Central memory CD4-positive, alpha-beta T cell (primary cell): ENCODE measurements around the gene KRT27.
A peak's percentile ranks its signal among the peaks of the same experiment; 100 is the strongest.
"Not testable (repeated sequence)": the region's sequence is repeated elsewhere in the genome, so short reads cannot be mapped to it uniquely, and the experiment has no call there.

Source experiments
- DNase-seq: peaks from one replicate; pipeline ENCODE4 v3.0.0; 2022
- total RNA-seq, 3 experiments: gene quantifications; one replicate each; lab custom pipeline; 2026; lab: John Stamatoyannopoulos, UW

Gene KRT27
- total RNA-seq, result 0 reads per million in 3 experiments

DNA sequence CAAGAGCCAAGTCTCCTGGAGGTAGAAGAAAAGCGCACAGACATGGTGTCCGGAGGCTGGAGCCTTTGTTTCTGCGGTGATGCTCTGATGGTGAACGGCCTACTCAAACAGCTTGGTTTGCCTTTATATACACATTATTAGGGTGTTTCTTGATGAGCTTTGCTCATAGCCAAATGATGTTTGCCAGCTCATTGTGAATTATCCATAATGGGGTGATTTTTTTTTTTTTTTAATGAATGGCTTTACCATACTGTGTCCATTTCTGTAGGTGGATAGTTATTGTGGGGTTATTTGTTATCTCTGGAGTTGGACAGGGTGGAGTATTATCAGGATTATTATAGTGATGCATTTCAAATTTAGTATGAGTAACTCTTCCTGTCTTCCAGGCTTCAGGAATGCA, at the start of gene KRT27:
KRT27 (minus strand) TSS at position 101 of the 400 bp plus-strand sequence; CDS start at position 44, 57 bp downstream.
- no peak for DNase-seq

GRCh38 chr17:40830085-40830776, 47.9 kb upstream of the KRT27 start:
- no peak for DNase-seq

DNA sequence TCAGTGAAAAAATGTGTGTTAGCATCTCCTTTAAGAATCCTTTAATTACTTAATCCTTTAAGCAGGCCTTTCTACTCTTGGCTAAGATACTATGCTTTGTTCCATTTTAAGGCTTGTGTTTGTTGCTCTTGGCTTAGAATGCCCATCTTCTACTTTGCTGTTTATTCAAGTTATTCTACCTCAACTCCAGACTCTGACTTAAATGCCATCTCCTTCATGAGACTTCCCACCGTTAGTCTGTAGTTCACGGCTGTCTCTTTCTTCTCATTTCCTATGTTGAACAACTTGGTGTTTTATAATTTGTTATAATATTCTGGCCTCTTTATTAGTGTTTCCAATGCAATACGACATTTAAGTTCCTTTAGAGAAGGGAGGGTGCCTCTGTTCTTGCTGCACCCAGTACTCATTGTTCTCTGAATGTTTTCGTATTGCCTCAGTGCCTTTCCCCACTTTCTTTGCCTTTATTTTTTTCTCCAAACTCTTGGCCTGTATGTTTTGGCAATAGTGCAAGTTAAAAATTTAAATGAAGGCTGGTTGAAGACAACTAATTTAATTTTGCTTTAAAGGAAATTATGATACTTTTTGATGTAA, 46.2 kb upstream of the KRT27 start:
- DNase-seq, result no peak

DNA sequence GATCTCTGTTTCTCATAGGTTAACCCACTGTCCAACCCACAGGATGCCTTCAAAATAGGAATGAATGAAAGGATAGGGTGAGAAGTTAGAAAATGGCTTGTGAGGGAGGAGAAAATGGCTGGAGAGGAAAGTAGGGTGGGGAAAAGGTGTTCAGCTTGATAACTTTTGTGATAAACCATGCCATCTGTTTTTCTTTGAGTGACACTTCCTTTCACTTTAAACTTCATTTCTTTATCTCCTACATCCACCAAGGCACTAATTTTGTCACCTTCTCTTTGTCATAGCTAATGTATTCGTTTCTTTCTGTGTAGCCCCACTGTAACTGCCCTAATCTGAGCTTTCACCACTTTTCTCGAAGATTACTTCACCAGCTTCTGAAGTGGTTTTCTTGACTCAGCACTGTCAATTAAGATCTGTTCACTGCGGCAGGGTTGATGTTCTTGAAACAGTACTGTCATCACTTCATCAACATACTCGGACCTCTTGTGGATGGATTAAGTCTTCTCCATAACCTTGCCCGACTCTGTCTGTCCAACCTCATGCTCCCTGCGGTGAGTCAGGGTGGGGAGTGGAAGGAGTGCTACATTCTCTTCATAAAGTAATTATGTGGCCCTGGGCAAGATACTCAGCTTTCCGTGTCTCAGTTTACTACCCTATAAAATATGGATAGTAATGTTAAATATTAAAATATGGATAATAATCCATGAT, 45.5 kb upstream of the KRT27 start:
- no peak for DNase-seq

DNA sequence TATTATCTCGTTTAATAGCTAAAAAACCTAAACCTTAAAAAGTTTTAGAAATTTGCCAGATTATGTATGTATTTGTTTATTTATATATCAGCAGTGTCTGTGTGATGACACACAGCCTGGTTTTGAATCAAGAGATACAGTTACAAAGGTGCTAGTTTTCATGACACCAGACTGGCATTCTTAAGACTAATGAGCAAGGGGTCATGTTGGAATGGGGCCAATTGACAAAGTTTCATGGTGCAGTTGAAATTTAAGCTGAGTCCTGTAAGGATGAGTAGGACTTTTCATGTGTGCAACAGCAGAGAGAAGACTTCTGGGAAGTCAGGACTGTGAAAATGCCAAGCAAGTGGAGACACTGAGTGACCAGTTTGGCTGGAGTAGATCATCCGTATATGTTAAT, 43.2 kb upstream of the KRT27 start:
- no peak for DNase-seq

GRCh38 chr17:40824015-40824832, 41.9 kb upstream of the KRT27 start:
- no peak for DNase-seq

GRCh38 chr17:40822132-40822812, 39.9 kb upstream of the KRT27 start, which contains the start of gene KRT10:
KRT10 (minus strand) TSS chr17:40822614; CDS start chr17:40822585, 29 bp downstream.
- no peak for DNase-seq

DNA sequence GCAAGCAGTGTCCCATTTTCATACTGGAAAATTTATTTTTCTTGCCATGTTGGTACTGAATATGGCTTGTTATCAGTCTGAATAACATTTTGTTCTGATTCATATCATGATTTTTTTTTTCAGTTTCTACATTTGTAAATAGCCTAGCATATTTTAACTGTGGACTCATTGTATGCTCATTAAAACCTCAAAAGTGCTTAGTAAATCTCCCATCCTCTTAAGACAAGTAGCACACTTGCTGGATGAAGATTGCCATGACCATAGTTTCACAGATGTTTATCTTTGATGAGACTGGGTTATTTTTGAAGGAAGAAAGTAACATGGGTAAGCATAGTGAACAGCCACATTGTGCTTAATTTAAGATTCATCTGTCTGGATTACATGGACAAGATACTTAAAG, 39.2 kb upstream of the KRT27 start:
- no peak for DNase-seq

- no peak for DNase-seq
These were observed 38.0 kb upstream of the KRT27 start for GRCh38 chr17:40820228-40820838.

DNA sequence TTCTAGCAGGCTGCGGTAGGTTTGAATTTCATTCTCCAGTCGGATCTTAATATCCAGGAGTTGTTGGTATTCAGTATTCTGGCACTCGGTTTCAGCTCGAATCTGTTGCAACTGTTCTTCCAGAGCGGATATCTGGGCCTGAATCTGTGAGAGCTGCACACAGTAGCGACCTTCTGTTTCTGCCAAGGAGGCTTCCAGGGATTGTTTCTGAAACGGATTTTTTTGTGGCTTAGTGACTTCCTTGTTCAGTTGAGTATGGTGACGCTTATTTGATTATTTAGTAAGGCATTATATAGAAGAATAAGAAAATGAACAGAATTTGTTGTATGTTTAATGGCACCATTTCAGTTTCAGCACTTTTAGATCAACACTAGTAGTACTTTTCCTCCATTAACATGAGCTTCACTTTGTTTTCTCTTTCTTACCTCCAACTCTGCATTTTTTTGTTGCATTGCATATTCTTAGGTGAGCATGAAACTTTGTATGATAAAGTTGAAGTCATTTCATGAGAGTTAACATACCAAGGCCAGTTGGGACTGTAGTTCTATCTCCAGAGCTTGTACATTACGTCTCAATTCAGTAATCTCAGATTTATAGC, 37.3 kb upstream of the KRT27 start:
- DNase-seq, result no peak

- DNase-seq, result peak; percentile 80
These were observed 36.6 kb upstream of the KRT27 start for GRCh38 chr17:40818733-40819527.

- no peak for DNase-seq
These were observed 36.0 kb upstream of the KRT27 start for GRCh38 chr17:40818343-40818732.

- no peak for DNase-seq
These were observed 34.8 kb upstream of the KRT27 start for GRCh38 chr17:40817103-40817682.

DNA sequence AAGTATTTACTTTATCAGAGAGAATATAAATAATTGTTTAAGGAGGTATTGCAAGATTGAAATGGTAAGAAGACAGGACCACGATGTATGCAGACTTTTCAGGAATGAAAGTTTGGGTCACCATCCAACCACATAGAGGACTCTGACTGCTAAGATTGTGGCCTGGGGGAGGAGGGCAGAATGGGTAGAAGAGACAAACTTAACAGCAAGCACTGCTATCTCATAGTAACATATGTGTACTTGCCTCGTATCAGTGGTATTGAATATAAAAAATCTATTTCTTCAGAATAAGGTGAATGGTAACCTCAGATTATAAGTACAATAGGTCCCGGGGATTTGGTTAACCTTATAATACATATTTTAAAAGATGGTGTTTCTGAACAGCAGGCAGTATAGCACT, 34.2 kb upstream of the KRT27 start:
- DNase-seq, result no peak

- no peak for DNase-seq
These were observed 33.0 kb upstream of the KRT27 start for GRCh38 chr17:40815381-40815780.

DNA sequence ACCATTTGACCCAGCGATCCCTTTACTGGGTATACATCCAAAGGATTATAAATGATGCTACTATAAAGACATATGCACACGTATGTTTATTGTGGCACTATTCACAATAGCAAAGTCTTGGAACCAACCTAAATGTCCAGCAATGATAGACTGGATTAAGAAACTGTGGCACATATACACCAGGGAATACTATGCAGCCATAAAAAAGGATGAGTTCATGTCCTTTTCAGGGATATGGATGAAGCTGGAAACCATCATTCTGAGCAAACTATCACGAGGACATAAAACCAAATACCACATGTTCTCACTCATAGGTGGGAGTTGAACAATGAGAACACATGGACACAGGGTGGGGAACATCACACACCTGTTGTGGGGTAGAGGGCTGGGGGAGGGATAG, 32.3 kb upstream of the KRT27 start:
- DNase-seq, result not testable (repeated sequence)

GRCh38 chr17:40813804-40814203, 31.5 kb upstream of the KRT27 start:
- no peak for DNase-seq

GRCh38 chr17:40812639-40813038, 30.3 kb upstream of the KRT27 start:
- DNase-seq, result no peak

GRCh38 chr17:40810494-40810893, 28.1 kb upstream of the KRT27 start:
- DNase-seq, result no peak

DNA sequence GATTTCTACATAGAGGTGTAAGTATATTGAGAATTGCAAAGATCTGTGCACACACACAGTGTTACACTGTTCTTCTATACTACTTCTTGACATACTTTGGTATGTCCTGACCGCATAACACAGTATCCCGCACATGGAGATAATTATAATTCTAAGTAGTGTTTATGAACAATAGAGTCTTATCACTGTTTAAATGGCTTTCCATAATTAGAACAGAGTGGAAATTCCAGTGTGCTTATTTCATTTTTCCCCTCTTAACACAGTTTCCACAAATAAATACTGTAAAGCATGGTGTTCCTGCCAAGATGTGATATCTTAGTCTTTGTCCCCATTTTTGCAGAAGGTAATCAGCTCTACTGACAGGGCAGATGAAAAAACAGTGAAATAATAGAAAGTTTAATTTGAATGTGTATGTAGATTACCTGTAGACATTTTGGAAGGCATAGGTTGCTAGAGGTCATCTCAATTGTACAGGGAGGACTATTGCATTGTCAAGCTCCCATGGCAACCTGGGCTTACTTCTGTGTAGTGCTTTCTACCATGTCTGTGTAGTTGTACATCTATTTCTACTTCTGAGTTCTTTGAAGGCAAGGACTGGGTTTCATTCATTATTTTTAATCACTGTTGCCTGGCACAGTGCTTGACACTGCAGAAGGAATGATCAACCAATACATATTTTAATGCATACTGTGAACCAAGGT, 27.5 kb upstream of the KRT27 start:
- no peak for DNase-seq
